CD4-positive, alpha-beta T cell treated with Interleukin-6 at 100 ng/mL for 8 hours (primary cell): ENCODE results near the gene APC2.
"Not testable (repeated sequence)": the region's sequence is repeated elsewhere in the genome, so short reads cannot be mapped to it uniquely, and the experiment has no call there.

Experiments
- DNase-seq: peaks from one replicate; pipeline ENCODE4 v3.0.0-alpha.2; 2020; ENCODE audit warnings: mixed read lengths, low spot score

Gene APC2

DNA sequence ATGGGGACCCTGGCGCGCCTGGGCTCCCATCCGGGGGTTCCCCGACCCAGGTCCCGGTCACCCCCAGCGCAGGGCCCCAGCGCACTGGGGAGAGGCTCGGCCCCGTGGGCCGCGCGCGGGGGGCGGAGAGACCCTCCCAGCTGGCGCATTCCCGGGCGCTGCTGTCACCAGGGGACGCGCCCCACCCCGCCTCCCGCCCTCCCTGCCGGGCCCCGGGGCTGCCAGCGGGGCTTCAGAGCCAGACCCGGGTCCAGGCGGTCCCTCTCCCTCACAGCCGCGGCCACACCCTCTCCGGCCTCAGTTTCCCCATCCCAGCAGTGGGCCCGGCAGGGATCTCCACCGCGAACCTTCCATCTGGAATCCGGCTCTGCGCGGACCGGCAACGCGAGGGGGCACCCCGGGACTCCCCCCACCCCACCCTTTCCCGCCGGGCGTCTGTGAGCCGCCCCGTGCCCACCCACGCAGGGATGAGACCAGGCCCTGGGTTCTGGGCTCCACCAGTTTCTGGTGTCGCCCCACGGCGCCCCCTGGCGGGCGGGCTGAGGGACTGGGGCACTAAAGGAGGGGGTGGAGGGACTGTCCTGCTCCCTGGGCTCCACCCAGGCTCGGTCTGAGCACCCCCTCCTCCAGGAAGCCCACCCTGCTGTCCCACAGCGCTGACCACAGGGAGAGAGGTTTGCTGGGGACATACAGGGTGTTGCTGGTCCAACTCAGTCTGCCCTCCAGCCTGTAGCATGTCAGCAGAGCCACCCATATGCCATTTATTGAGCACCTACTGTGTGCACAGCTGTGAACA lies 63.8 kb downstream of the APC2 start:
- DNase-seq = peak; percentile 59

DNA sequence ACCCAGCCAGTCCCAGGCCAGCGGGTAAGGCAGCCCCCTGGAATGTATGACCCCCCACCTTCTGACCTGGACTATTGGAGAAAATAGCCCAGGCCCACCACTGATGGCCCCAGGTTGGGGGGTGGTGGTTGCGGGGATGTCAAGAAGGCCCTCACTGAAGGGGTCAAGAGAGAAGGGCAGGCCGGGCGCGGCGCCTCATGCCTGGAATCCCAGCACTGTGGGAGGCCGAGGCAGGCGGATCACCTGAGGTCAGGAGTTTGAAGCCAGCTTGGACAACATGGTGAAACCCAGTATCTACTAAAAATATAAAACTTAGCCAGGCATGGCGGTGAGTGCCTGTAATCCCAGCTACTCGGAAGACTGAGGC lies 64.4 kb downstream of the APC2 start:
- DNase-seq = no peak

DNA sequence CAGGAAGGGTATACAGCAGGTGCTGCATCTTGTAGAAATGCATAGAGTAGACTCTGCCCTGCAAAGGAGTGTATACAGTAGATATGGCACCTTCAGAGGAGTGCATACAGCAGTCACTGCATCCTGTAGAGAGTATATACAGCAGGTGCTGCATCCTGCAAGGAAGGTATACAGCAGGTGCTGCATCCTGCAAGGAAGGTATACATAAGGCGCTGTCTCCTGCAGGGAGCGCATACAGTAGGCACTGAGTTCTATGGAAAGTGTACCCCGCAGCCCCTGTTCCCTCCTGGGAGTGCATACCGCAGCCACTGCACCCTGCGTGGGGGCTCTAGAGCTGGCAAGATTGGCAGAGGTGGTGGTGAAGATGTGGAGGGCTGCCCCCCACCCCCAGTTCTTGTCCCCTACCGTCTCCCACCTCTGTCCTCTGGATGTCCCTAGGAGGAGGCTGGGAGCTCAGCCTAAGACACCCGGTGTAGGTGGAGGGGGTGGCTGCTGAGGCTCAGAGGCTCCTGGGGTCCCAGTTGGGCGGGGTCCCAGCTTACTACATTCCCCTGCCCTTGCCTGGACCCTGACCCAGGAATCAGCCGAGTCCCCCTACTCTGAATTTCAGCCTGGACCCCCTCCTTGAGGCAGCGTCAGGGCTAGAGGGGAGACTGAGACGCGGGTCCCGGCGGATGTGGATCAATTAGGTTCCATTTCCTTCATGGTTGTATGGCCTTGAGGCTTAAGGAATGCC lies 65.2 kb downstream of the APC2 start:
- no peak for DNase-seq

DNA sequence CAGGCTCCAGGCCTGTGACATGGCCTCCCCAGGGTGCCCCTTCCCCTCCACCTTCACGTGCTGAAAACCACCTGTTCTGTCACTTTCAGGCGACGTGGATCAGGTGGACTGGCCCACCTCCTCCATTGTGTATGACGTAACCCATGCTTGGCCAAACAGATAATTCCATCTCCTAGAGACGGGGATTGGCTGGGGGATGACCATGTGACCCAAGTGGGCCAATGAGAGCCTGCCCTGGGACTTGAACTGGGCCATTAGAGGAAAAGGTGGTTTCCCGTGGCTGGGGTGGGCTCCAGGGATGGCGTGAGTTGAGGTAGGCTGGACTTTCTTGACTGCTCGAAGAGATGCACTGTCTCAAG lies 66.5 kb downstream of the APC2 start:
- DNase-seq = no peak

DNA sequence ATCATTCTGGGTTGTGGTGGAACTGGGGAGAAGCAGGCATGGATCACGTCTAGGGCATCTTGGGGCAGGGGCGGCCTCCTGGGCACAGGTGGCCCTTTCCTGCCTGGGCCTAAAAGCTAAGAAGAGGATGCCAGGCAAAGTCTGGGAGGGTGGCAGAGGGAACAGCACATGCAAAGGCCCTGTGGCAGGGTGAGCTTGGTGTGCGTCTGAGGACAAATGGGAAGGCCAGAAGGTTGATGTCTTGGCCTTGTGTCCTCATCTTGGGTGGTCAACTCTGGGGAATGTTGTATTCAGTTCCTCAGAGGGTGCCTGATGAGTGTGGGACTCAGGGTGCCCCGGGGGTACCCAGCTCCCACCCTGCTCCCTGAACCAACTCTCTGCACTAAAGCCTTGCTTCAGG lies 68.5 kb downstream of the APC2 start:
- DNase-seq = no peak

DNA sequence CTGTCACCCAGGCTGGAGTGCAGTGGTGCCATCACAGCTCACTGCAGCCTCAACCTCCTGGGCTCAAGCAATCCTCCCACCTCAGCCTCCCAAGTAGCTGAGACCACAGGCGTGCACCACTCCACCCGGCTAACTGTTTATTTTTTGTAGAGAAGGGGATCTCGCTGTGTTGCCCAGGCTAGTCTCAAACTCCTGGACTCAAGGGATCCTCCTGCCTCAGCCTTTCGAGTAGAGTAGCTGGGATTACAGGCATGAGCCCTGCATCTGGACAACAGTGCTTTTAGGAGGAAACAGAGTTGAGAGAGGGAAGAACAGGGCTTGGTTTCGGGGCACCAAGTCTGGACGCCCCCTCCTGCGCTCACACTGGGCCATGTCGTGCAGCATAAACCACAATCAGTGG lies 69.9 kb downstream of the APC2 start:
- DNase-seq = not testable (repeated sequence)

DNA sequence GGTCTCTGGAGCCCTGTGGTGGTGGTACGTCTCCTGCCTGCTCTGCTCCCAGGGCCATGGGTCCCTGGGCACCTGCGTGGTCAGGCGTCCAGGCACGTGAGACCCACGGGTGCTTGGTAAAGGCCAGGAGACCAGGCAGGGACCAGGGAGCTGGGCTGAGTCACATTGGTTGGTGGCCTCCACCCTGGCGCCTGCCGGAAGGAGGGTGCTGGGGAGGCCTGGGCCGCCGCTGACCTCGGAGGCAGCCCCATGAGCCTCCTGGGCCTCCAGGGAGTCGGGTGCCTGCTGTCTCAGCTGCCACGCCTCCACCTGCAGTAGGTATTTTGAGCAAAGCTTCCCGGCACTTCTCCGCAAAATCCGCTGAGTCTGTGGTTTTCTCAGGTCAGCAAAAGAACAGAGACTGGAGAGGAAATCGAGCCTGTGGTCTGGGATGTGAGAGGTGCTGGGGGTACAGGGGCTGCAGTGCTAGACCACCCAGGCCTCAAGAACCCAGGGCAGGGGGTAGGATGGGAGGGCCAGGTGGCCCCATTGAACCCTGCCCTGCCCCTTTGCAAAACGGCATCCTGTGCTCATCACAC lies 70.4 kb downstream of the APC2 start:
- DNase-seq = no peak

DNA sequence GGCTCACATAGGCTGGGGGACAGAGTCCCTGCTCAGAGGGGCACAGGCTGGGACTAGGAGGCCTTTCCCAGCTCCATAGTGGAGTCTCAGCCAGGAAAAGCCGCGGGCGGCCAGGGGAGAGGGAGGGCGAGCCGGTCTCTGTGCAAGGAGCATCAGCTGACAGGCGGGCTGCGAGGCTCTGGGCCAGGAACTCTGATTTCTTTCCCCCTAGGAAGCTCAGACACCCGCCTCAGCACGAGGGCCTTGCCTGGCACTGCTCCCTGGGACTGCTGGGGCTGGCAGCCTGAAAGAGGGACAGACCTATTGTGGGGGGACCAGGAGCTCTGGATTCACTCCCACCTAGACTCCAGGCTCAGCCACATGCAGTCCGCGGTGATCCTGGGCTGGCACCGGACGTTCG lies 71.7 kb downstream of the APC2 start:
- DNase-seq = no peak

DNA sequence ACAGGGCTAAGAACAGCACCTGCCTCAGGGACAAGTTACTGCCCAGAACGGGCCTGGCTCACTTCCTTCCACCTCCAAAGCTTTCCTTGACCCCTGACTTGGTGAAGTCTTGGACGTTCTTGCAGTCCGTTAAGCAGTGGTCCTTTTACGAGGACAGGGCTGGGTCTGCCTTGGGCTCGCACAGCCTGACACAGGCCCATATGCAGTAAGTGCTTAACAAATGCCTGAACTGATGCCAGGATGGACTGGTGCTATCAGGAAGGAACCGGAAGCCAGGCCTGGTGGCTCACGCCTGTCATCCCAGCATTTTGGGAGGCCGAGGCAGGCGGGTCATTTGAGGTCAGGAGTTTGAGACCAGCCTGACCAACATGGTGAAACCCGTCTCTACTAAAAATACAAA lies 72.1 kb downstream of the APC2 start:
- no peak for DNase-seq

DNA sequence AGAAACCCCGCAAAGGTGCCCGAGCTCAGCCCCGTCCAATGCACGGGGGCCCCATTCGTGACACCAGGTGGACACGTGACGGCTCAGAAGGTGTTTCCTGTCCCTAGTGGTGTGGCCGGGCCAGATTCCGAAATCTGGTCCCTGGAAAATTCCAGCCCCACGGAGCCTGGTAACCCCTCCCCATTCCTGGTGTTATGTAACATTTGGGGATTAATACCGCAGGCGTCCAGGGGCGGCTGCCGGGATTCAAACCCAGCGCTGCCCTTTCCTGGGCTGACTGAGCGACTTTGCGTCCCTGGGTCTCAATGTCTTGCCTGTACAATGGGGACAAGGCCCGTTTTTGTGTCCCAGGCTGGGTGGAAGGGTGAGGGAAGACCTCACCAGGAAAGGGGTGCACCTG lies 72.9 kb downstream of the APC2 start:
- DNase-seq = no peak
